ENCODE results near the gene STX12.
"Not testable (repeated sequence)": the region's sequence is repeated elsewhere in the genome, so short reads cannot be mapped to it uniquely, and the experiment has no call there.

STX12 gene

DNA sequence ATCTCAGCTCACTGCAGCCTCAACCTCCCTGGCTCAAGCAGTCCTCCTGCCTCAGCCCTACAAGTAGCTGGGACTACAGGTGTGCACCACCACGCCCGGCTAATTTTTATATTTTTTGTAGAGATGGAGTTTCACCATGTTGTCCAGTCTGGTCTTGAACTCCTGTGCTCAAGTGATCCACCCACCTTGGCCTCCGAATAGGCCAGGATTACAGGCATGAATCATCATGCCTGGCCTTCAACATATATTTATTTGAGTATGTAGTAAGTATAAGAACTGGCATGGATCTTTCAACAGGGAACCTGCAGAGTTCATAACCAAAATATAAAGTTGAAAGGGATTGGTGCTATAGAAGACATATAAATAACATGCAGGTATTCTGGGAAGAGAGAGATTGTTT, 2.3 kb downstream of the STX12 start:
- DNase-seq (ENCODE audit: low read depth), result not testable (repeated sequence)

- not testable (repeated sequence) for DNase-seq (ENCODE audit: low read depth)
Measured at GRCh38 chr1:27776276-27776675, 3.3 kb downstream of the STX12 start.

- no peak for DNase-seq (ENCODE audit: low read depth)
Measured at GRCh38 chr1:27778056-27778455, 5.0 kb downstream of the STX12 start.

DNA sequence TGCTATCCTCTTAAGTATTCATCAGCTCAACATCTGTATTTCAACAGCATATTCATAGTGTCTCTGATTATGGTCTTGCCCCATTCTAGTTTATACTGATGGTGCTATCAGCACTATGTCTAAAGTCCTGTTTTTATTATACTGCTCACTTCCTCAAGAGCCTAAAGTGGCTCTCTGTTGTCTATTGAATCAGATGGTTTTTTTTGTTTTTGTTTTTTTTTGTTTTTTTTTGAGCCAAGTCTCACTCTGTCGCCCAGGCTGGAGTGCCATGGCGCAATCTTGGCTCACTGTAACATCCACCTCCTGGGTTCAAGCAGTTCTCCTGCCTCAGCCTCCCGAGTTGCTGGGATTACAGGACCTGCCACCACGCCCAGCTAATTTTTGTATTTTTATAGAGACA, 6.1 kb downstream of the STX12 start:
- no peak for DNase-seq (ENCODE audit: low read depth)

DNA sequence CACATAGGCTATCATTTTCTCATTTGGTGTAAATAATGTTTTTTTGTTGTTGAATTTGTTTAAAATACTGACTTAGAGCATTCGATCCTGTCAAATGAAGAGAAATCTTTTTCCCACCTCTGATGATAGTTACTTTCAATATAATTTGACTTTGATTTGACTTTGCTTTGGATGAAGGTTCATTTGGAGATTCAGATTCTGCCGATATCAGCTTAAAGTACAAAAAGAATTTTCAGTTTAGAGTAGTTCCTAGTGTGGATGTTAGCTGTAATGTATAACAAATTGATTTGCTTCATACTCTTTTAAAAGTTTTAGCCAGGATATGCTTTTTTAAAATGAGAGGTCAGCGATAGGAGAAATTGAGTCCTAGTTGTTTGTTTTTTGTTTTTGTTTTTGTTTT, 9.9 kb downstream of the STX12 start:
- no peak for DNase-seq (ENCODE audit: low read depth)

- DNase-seq (ENCODE audit: low read depth), result no peak
Measured at GRCh38 chr1:27784700-27785099, 11.7 kb downstream of the STX12 start.

DNA sequence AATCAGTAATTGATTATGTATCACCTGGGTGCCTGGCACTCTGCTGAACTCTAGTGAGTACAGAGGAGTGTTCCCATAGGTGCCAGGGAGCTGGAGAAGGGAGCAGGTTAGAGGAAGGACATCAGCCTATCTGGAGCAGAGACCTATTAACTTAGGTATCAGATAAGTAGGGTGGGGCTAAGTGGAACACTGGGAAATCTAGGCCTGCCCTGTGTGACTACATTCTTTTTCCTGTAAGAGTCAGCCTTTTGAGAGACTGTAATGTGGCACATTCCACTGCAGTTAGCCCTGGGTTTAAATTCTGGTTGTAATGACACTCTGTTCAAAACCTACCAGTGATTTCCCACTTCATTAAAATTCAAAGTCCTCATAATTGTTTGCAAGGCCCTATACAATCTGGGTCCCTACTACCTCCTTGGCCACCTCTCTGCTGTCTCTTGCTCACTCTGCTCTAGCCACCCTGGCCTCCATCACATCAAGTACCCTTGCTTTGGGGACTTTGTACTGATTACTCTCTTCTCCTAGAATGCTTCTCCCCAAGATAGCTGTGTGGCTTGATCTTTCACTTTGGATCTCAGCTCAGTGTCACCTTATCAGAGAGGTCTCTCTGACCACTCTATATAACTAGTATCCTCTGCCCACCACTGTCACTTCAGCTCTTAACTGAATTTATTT, 12.9 kb downstream of the STX12 start:
- DNase-seq (ENCODE audit: low read depth), result no peak

DNA sequence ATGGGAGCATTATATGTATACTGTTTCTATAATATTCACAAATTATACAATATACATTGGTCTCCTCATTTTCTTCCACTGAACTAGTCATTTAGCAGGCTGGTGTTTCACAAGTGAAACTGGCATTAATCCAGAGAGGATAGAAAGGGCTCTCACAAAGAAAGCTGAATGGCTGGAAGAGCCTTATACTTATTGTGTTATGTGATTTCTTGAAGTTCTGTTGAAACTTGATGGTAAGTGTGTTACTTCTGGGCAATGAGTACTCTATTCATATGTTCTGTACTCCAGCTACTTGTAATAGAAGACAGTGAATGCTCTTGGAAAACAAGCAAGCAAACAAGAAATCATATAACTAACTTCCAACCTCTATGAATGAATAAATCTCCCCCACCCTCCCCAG, 14.9 kb downstream of the STX12 start:
- DNase-seq (ENCODE audit: low read depth), result no peak

GRCh38 chr1:27789540-27790041, 16.6 kb downstream of the STX12 start:
- no peak for DNase-seq (ENCODE audit: low read depth)

DNA sequence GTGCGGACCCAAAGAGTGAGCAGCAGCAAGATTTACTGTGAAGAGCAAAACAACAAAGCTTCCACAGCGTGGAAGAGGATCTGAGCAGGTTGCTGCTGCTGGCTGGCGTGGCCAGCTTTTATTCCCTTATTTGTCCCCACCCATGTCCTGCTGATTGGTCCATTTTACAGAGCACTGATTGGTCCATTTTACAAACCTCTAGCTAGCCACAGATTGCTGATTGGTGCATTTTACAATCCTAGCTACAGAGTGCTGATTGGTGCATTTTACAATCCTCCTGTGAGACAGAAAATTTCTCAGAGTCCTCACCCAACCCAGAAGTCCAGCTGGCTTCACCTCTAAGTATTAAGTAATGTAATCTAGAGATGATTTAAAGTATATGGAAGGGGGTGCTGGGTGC, 17.3 kb downstream of the STX12 start:
- DNase-seq (ENCODE audit: low read depth), result not testable (repeated sequence)

DNA sequence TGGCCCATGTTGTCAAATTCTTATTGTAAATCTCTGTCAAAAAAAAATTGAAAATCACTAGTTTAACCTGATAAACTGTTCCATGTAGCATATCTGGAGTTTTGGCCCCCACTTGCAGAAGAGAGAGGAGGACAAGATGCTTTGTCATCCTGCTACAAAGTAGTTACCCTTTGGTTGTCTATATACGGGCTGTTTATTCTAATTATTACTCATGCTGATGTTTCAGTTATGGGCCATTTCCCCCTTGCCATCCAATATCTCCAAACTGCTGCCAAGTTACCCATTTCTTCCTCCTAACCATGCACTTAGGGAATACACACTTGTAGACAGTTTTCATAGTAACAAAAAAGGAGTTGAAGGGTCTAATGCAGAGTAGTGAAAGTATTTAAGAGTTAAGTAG, 22.6 kb downstream of the STX12 start:
- no peak for DNase-seq (ENCODE audit: low read depth)

- no peak for DNase-seq (ENCODE audit: low read depth)
Measured at GRCh38 chr1:27804791-27805190, 31.8 kb downstream of the STX12 start.

- no peak for DNase-seq (ENCODE audit: low read depth)
Measured at GRCh38 chr1:27806758-27807157, 33.7 kb downstream of the STX12 start.

DNA sequence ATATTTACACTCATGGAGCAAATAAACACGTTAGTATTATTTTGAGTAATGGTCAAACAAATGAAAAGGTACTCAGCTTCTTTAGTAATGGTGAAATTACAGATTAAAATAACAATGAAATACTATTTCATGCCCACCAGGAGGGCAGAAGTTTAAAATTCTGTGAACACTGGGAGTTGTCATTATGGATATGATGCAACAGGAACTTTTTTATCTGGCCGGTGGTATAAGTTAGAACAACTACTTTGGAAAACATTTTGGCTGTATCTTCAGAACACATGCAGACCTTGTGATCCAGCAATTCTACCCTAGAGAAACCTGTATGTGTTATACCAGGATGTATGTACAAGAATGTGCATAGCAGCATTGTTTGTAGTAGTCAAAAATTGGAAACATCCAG, 34.4 kb downstream of the STX12 start:
- no peak for DNase-seq (ENCODE audit: low read depth)

- DNase-seq (ENCODE audit: low read depth), result not testable (repeated sequence)
Measured at GRCh38 chr1:27808131-27808530, 35.1 kb downstream of the STX12 start.

GRCh38 chr1:27809883-27810282, 36.9 kb downstream of the STX12 start:
- no peak for DNase-seq (ENCODE audit: low read depth)

DNA sequence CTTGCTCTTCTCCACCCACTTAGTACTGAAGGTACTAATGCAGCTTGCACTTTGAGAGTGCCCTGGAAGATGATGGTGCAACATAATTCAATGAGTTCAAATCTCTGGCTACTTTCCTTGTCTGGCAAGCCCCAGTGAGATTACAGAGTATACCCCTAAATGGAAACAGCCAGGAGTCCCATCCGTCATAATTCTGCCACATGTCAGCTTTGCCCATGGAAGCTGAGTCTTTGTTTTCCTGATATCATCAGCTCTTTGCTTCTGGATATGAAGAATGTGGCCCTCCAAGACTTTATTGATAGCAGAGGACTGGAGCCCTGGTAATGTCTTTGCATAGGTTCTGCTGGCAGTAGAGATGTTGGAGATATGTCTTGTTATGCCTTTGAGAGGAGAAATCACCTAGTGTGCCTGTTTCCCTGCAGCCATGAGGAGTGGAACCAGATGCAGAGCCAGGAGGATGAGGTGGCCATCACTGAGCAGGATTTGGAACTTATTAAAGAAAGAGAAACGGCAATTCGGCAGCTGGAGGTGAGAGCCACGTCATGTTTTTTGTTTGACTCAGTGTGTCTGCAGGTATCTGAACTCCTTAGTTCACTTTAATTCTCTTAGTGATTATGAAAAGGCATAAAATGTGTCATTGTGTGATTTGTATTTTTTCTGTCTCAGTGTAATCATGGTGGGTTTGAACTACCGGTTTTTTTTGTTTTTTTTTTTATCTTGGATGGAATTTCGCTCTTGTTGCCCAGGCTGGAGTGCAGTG, 38.9 kb downstream of the STX12 start:
- no peak for DNase-seq (ENCODE audit: low read depth)

GRCh38 chr1:27816921-27817630, 44.1 kb downstream of the STX12 start:
- DNase-seq (ENCODE audit: low read depth), result no peak

DNA sequence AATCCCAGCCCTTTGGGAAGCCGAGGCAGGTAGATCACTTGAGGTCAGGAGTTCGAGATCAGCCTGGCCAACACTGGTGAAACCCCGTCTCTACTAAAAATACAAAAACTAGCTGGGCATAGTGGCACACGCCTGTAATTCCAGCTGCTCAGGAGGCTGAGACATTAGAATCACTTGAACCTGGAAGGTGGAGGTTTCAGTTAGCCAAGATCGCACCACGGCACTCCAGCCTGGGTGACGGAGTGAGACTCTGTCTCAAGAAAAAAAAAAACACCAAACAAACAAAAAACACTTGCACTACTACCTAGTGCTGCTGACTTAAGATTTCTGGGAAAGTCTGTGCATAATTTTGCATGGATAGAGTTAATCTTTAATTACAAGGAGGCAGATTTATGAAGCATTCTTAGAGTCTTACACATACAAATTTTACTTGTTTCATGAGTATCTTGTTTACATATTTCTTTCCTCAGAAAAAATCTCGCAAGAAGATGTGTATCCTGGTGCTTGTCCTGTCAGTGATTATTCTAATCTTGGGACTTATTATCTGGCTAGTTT, 48.8 kb downstream of the STX12 start:
- DNase-seq (ENCODE audit: low read depth), result no peak

GRCh38 chr1:27823784-27824183, 50.8 kb downstream of the STX12 start:
- no peak for DNase-seq (ENCODE audit: low read depth)

DNA sequence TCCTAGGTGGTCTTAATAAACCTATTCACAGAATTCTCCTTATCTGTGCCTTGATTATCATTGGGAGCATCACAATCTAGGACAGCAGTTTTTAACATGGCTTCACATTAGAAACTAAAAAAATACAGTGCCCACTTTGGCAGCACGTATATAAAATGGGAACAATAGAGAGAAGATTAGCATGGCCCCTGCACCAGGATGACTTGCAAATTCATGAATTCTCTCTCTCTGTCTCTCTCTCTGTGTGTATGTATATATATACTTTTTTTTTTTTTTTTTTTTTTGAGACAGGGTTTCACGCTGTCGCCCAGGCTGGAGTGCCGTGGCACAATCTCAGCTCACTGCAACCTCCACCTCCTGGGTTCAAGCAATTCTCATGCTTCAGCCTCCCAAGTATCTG, 51.4 kb downstream of the STX12 start:
- DNase-seq (ENCODE audit: low read depth), result no peak

GRCh38 chr1:27829339-27829960, 56.4 kb downstream of the STX12 start:
- DNase-seq (ENCODE audit: low read depth), result not testable (repeated sequence)
